ENCODE results near the gene C17orf100.
"Not testable (repeated sequence)": the region's sequence is repeated elsewhere in the genome, so short reads cannot be mapped to it uniquely, and the experiment has no call there.

Gene C17orf100

DNA sequence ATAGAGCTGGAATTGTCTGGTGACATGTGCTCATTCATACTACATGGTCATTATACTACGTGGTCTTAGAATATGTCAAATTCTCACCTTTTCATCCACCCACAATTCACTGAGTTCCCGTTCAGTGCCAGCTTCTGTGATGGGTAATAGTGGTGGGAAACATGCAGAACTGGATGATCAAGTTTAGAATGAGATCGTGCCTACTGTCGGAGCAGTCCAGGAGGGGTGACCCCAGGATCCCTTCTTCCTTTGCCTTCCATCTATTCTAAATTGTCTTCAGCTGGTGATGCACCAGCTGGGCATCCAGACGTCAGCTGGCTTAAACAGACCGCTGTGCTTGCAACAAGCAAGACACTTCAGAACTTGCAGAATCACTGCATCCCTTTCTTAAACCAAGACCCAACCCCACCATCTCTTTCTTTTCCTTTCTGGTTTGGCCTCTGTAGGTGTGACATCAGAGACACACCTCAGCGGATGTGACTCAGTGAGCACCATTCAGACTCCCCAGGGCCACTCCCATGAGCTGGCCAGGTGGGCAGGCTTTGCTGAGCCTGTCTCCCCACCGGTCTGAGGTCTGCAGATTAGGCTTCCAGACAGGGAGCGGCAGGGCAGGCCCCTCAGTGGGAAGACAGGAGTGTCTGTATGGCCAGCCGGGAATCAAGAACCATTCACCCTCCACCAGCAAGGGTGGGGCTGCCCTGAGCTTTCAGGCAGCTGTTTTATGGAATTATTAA, 18.1 kb downstream of the C17orf100 start:
- no peak for DNase-seq

DNA sequence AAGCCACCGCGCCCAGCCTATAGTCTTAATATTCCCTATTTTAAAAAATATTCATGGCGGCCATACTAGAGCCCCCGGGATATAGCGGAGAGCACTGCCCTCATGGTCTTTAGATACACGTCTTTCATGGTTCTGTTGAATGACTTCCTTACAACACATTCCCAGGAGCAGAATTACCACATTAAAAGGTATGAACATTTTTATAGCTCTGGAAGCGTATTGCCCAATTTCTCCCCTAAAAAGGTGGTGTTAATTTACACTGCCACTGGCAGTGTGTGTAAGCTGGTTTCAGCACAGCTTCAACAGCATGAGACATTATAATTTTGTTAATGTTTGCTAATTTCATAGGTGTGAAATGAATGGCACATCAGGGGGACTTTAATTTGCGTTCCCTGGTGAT, 19.0 kb downstream of the C17orf100 start:
- no peak for DNase-seq

DNA sequence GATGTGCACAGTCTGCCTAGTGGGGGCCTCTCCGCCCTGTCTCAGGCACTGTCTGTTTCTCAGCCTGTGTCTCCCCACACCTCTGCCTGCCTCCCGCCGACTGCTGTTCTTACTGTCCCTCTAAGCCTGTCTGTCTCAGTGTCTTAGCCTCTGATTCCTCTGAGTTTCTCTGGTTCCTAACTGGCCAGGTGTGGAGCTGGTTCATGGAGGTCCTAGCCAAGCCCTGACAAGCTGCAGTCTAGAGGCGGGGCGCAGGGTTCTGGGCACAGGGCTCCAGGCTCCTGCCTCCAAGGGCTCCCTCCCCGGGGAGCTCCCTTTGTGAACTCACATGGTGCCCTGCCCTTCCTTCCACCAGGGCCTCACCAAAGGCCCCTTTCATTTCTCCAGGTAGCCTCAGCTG, 19.4 kb downstream of the C17orf100 start:
- DNase-seq: no peak

DNA sequence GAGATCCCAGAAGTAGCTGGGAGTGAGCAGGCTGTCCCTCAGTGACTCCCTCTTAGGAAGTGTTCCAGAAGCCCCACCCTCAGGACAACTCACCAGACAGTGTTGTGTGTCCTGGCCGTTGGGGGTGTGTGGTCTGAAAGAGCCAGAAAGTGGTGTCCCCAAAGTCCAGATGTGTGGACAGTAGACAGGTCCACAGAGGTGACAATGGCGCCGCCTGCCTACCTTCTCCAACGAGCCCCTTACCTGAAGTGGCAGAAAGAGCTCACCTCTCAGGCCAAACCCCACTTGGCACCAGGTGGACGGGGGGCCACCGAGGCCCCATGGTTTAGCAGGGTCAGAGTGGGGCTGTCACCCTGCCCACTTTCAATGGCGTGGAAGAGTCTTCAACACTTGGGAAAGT, 19.9 kb downstream of the C17orf100 start:
- no peak for DNase-seq

DNA sequence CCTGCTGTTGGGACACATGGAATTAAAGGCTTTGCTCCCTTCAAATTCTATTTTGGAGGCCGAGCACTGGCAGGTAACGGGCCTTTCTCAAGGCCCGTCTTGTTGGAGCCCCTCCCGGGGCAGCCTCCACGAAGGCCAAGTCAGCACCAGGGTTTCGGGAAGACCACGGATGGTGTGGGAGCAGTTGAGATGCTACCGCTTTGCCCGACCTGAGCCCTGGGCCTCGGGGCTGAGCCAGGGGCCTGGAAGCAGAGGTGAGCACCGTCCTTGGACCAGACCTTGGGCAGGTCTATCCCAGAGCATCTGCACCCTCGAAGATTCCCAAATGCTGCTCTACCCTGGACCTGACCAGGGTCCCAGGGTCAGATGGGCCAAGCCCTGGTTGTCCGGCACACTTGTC, 23.0 kb downstream of the C17orf100 start:
- DNase-seq: no peak

DNA sequence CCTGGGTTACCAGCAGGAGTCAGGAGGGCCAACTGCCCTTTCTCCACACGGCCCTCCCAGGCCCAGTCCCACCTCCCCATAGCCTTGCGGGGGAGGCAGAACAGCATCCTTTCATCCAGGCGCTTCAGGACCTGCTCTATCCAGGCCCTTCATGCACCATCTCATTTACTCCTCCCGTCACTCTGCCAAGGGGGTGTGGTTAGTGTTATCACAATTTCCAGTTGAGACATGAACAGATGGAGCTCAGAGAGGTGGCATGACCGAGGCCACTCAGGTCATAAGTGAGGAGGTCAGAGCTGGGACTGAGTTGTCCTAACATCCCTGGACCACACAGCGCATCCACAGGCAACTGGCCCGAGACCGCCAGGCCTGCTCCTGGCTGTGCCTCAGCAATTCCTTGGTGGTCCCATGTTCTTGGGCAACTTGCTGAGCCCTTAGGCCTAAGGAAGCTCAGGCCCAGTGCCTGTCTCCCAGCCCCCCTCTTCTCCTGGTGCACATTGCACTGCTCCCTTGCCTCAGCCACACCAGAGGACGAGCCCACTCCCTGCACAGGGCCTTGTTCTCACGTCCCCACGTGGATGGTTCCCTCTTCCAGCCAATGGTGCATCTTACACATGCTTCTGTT, 23.8 kb downstream of the C17orf100 start:
- no peak for DNase-seq

DNA sequence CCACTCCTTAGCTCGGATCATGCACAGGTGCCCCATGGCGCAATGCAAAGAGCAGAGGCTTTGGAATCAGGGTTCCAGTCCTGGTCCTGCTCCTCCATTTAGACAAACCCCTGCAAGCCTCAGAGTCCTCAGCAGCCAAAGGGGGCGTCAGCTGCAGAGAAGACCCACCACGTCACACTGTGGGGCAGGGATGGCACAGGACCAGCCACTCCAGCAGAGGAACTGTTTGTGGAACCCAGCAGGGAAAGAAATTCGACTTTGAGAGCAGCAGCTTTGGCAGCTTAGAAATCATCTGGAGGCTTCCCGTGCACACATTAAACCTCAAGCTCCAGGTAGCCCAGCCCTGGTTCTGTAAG, 25.2 kb downstream of the C17orf100 start:
- no peak for DNase-seq

DNA sequence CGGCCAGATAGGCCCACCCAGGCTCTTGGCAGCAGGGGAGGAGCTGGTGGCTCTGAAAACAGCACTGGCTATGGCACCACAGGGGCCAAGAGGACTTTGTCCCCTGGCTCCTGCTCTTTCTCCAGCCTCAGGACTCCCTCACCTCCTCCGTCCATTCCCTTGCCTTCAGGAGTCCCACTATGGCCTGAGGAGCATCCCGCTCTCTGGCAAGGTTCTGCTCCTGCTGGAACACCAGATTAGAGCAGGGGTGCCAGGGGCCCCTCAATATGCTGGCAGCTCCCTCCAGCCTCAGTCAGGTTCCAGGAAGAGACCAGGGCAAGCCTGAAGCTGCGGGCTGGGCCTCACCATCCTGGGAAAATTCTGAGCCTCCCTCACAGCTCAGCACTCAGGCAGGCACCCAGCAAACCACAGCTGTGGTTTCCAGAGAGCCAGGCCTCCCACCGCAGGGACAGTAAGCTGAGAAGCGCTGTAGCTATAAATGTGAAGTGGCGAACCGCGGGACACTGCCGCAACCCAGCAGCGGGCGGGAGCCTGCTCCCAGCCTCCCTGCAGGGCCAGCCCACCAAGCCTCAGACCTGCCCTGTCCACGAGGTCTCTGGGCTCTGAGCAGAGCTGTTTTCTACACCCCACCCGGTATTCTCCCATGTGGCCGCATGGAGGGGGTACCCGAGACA, 25.7 kb downstream of the C17orf100 start:
- DNase-seq: peak in 1 of 5 experiments; percentile 52

DNA sequence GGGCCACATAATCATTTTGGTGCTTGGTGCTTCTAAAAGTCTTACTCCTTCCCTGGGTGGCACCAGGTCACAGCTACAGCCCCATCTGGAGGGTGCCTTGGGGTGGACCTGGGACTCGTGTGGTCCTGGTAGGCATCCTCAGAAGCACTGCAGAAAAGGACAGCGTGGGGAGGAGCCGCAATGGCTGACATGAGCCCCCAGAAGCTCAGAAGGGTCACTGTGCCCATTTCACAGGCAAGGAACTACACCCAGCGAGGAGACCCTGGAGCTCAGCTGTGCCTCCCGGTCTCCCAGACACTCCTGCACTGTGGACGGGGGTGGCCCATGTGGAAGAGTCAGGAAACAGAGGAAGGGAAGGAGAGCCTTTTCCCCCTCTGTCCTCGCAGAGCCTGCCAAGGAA, 26.4 kb downstream of the C17orf100 start:
- DNase-seq: no peak

DNA sequence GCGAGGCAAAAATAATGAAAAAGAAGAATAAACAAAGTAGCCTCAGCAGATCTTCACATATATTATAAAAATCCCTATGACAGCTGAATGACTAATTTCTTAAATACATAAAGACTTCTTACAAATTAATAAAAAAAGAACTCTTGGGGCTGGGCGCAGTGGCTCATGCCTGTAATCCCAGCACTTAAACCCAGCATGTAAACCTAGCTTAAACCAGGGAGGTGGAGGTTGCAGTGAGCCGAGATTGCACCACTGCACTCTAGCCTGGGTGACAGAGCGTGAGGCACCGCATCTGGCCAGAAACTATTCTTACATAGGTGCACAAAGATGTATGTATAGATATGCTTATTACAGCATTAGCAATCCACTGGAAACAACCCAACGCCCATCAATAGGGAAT, 27.7 kb downstream of the C17orf100 start:
- DNase-seq: no peak

DNA sequence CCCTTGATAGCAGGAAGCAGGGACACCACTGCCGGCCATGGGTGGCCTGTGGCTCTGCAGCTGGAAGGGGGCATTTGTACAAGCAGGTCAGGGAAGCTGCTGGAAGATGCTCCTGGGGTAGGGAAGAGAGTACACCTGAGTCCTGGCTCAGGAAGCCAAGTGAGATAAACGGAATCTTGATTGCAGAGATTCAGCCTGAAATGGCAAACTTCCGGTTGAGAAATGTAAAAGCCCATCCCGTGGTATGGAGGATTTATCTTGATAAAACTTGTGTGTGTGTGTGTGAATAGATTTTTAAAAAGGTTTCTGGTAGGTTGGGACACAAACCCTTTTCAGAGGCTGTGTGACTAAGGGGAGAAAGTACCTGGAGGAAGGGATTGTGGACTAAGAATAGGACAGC, 29.6 kb downstream of the C17orf100 start:
- no peak for DNase-seq

DNA sequence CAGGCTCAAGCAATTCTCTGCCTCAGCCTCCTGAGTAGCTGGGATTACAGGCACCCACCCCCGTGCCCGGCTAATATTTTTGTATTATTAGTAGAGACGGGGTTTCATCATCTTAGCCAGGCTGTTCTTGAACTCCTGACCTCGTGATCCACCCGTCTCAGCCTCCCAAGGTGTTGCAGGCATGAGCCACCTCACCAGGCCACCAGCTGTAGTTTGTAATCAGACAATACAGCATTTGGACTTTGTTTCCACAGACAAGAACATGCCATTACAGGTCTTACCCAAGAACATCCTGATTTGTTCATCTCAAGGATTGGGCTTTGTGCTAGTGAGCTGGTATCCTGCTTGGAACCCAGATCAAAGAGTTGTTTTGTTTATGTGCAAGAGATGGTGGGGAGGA, 30.1 kb downstream of the C17orf100 start:
- no peak for DNase-seq

DNA sequence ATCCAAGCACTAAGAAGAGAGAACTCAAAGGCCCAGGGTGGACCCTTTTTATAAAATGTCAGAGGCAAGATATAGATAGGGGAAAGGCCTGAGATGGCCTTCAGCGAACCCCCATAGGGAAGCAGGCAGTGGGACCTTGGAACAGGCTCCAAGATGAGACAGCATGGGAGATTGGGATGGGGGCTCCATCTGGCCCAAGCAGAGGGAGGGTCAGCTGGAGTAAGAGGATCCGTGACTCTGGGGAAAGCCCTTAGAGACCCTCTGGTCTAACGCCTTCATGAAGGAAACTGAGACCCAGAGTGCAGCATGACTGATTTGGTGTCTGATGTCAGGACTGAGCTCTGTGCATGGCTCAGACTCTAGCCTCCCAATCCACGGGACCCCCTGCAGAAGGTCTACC, 30.8 kb downstream of the C17orf100 start:
- no peak for DNase-seq

DNA sequence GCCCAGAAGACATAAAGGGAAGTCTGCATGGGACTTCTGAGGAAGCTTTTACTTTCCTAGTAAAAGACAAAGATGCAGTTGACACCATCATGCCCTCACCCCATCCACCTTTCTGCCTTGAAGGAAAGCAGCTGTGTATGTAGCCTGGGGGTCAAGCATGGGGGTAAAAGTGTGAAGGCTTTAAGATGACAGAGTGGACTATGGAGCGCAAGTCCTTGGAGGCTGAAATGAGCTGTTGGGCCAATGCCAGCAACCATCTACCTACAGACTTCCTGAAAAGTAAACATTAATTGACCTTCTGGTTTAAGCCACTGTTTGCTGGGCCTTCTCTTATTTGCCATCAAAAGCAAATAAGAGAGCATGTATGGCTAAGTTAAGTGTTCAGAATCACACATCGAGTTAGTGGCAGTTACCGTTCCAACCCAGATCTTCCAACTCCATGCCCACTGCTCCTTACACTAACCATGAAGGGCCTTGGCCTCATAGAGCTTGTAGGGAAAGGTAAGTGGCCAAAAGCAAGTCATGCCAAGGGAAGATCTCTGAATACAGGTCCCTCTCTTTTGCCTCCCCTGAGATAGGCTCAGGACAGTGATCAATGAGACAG, 31.6 kb downstream of the C17orf100 start:
- no peak for DNase-seq

DNA sequence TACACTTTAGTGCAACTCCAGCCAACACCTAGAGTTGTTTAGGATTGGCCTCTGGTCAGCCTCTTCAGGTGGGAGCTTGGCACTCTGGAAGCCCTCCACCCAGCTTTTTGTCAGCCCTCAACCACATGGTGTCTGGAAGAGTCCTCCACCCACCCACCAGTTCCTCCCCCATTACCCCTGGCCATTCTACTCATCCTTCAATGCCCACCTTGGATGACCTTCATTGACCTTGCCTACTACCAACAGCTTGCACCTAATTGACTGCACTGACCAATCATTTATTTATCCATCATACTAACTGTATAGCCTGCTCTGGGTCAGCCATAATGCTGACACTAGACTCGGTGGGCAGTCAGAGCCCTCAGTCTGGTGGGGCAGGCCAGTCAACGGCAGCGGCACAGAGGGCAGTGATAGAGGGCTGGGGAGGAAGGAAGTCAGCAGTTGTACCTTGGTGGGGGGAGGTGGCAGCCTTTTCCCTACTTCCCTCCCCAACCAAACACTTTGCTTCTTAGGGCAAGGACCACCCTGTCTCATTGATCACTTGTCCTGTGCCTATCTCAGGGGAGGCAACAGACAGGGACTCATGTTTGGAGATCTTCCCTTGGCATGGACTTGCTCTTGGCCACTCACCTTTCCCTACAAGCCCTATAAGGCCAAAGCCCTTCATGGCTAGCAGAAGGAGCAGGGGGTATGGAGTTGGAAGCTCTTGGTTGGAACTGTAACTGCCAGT, 32.3 kb downstream of the C17orf100 start:
- DNase-seq: no peak

DNA sequence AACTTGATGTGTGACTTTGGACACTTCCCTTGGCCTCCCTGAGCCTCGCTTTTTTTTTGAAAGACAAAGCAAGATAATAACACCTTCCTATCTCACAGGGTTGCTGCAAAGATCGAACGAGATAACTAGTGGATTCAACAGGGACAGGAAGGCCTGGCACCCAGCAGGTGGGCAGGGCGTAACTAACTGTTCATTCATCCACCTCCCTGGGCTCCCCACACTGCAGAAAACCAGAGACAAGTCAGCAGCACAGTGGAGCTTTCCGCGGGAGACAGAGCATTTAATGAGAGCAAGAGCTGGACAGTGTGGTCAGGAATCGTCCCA, 32.9 kb downstream of the C17orf100 start:
- DNase-seq: no peak

DNA sequence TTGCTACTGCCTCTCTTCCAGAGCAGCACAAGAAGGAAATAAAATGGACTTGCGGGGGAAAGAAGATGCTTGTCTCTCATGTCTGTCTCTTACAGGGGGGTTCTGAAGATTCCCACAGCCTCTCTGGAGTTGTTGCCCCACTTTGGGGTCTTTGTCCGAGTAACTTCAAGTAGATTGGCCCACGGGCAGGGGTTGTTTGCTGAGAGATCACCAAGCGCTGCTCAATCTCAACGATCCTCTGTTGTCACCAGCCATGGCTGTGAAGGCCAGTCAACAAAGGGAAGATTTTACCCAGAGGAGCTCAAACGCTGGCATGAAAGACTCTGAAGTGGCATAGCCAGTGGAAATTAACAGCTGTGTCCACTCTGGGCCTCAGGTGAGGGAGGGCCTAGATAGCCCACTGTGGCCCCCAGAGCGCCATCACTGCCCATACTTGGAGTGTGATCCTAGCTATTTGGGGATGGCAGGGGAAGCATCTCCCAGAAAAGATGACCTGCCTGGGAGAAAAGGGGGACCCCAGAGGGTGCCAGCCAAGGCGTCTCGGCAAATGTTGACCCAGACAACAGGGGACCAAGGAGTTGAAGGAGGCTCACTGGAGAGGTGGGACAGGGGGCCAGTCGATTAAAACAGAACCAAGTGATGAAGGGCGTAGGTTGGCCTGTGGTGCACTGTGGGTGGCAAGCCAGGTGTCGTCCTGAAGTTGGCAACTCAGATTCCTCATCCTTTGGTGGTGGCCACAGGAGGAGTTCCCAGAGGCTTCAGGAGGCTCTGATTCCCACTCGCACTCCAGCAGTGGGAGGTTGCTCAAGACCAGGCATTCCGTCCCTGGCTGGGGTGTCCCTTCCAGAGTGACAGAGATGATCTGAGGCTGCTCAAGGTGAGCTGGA, 33.6 kb downstream of the C17orf100 start:
- DNase-seq: no peak

DNA sequence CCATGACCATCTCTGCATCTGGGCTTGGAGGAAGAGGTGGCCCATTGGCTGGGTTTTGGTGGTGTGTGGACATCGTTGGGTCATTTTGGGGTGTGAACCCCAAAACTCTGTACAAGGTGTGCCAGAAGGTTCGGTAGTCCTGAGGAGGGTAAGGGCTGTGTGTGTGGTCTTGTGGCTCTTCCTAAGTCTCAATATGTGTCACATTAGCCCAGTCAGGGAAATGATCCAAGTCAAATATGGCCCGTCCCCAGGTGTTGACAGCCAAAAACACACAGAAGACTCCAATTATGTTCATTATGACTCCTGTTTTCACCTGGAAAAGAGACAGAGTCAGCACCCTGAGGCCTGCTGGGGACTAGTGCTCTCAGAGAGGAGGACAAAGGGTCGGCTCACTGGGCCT, 34.5 kb downstream of the C17orf100 start:
- DNase-seq: no peak

DNA sequence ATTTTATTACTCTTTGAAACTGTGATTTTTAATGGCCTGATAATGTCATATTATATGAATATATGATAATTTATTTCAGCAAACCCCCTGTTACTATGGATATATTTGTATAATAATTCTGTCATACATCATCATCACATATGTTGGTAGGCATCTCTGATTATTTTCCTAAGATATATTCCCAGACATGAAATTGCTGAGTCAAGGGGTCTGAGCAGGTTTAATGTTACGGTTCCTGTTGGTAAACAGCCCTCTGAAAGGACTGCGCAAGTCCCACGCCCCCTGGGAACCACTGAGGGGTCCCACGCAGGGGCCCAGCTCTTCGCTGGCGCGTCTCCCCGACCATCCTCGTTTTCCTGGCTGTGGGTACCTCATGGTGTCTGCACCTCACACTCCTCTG, 37.4 kb downstream of the C17orf100 start:
- DNase-seq: no peak

DNA sequence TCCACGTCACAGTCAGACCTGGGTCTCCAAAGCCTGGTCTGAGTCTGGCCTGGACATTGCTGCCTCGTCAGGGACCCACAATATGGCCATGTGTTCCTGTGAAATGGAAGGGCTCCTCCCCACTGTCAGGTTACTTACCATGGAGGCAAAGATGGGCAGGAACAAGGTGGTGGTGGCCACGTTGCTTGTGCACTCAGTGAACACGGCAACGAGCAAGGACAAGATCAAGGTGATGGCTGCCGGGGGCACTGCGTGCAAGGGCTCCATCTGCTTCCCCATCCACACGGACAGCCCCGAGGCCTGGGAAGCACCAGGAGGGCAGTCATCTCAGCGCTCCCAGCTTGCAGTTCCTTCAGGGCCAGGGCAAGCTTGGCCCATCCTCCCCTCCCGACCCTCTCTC, 39.1 kb downstream of the C17orf100 start:
- DNase-seq: no peak

DNA sequence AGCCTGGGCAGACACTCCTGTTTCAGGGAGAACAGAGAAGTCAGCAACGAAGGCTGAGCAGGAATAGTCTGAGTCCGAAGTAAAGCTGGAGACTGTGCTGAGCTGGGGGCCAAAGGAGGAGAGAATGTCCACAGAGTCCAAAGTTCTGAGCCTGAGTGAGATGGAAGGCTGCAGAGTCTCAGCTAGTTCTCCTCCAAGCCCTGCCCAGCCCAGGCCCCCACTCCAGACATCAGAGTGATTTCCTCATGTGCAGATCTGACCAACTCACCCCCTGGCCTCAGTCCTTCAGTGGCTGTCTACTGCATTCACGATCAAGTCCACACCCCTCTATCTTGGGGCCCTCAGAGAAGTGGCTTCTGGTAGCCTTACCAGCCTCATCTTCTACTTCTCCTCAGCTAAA, 40.0 kb downstream of the C17orf100 start:
- DNase-seq: no peak

DNA sequence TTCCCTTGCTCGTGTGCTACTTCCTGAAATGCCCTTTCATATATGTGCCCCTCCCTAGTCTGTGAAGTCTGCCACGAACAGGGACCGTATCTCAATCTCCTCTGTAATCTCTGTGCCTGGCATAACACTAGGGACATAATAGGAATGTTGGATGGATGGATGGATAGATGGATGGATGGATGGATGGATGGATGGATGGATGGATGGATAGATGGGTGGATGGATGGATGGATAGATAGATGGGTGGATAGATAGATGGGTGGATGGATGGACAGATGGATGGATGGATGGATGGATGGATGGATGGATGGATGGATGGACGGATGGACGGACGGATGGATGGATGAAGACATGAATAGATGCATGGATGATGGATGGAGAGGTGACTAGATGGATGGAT, 40.4 kb downstream of the C17orf100 start:
- DNase-seq: not testable (repeated sequence)

All from T-helper 2 cell (primary cell).